AG09319 (cell line): ENCODE measurements around the gene SGSH.

Experiments used
- DNase-seq: peaks from one replicate; pipeline ENCODE4 v3.0.0-alpha.2; 2010; ENCODE audit warnings: low read depth; ENCODE audit errors: extremely low read depth
- TF ChIP-seq, protein P1 (sequence below): IDR thresholded peaks from 2 replicates; pipeline ENCODE4 v1.5.1; 2011; ENCODE audit warnings: low read depth, mild to moderate bottlenecking, inconsistent platforms, low read length, moderate library complexity

The SGSH gene

DNA sequence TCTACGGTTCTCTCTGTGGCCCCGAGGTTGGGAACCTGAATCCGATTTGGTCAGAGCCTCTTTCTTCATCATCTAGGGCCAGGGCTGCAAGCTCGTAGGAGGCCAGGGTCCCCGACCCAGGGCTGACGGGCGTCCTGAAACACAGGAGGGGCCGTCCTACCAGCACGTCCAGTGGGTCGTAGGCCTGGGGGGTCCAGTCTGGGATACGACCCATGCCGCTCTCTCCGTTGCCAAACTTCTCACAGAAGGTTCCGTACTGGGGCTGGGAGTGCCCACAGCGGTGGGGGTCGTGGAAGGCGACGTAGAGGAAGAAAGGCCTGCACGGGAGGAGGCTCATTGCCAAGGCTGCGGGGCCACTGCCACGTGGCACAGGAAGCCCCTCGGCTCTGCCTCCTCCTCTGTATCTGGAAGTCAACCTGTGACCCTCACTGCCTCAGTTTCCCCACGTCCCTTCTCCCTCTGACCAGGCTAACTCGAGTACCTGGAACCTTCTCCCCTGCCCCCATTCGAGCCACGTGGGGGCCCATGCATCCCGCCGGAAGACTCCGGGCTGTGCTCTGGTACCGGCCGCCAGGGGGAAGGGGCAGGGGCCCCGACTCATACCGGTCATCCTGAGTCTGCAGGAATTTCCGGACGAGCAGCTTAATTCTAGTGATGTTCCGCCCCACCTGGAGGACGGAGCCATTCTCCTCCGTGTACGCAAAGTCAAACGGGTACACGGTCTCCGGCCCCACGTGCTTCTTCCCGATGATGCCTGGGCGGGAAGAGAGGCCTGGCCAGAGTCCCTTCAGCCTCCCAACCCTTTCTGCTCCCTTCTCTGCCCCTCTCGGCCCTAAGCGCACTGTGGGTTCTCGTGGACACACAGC is 5.9 kb downstream of the SGSH start:
- TF ChIP-seq, protein P1, sequence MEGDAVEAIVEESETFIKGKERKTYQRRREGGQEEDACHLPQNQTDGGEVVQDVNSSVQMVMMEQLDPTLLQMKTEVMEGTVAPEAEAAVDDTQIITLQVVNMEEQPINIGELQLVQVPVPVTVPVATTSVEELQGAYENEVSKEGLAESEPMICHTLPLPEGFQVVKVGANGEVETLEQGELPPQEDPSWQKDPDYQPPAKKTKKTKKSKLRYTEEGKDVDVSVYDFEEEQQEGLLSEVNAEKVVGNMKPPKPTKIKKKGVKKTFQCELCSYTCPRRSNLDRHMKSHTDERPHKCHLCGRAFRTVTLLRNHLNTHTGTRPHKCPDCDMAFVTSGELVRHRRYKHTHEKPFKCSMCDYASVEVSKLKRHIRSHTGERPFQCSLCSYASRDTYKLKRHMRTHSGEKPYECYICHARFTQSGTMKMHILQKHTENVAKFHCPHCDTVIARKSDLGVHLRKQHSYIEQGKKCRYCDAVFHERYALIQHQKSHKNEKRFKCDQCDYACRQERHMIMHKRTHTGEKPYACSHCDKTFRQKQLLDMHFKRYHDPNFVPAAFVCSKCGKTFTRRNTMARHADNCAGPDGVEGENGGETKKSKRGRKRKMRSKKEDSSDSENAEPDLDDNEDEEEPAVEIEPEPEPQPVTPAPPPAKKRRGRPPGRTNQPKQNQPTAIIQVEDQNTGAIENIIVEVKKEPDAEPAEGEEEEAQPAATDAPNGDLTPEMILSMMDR: no peak
- DNase-seq: no peak

DNA sequence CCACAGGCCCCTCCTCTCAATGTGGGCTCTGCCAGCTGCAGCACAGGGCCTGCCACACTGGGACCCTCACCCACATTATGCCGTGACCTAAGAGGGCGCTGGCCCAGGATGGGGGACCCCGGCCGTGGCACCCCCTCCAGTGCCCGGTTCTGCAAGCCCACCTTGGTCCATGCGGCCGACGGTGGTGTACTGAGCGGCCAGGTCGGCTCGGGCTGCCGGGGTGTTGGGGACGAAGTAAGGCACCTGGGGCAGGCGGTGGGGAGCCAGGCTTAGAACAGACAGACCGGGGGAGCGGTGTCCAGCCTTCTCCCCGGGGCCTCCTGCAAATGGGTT is 6.5 kb downstream of the SGSH start:
- TF ChIP-seq, protein P1: no peak
- no peak for DNase-seq

DNA sequence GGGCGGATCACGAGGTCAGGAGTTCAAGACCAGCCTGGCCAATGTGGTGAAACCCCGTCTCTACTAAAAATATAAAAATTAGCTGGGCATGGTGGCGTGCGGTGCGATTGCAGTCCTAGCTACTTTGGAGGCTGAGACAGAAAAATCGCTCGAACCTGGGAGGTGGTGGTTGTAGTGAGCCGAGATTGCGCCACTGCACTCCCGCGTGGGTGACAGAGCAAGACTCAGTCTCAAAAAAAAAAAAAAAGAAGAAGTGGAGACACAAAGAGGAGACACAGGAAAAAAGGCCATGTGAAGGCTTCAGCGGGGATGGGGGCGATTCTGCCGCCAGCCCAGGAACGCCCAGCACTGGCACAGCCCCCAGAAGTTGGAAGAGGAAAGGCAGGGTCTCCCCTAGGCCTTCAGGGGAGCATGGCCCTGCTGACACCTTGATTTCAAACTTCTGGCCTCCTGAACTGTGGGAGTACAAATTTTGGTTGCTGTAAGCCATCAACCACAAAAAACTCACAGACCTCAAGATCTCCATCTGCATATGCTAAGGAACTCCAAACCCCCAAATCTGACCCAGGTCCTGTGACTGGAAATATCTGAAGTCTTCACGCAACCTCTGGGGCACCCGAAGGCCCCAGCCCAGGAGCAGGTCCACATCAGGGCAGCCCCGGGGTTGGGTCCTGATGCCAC is 7.0 kb downstream of the SGSH start:
- TF ChIP-seq, protein P1: no peak
- DNase-seq: no peak

DNA sequence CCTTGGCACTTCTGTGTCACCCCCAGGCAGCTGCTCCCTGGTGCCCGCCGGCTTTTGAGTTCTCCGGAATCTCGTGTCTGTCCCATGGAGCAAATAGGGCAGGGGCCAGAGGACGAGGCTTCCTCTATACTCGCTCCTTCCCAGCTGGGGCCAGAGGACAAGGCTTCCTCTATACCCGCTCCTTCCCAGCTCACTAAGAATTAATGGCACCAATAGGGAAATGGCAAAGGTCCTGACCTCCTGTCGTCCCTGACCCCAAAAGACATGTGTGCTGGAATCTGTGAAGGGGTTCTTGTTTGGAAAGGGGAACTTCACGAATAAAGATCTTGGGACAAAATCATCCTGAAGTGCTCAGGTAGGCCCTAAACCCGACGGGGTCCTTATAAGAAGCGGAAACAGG is 7.6 kb downstream of the SGSH start:
- TF ChIP-seq, protein P1: no peak
- DNase-seq: no peak

DNA sequence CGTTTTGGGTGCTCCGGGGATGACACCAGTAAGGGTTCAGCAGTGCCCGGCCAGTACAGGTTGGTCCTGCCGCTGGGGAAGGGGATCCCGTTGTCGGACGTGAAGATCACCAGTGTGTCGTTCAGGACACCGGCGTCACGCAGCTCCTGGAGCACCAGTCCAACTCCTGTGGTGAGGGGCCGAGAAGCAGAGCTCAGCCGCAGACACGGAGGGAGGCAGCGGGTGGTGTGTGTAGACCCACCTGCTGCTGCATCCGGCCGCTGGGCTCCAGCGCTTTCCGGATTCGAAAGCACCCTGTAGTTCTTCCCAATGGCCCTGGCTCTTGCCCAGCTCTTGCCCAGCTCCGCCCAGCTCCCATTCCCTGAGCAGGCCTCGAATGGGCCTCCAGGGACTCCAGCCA is 8.0 kb downstream of the SGSH start:
- TF ChIP-seq, protein P1: no peak
- DNase-seq: no peak

DNA sequence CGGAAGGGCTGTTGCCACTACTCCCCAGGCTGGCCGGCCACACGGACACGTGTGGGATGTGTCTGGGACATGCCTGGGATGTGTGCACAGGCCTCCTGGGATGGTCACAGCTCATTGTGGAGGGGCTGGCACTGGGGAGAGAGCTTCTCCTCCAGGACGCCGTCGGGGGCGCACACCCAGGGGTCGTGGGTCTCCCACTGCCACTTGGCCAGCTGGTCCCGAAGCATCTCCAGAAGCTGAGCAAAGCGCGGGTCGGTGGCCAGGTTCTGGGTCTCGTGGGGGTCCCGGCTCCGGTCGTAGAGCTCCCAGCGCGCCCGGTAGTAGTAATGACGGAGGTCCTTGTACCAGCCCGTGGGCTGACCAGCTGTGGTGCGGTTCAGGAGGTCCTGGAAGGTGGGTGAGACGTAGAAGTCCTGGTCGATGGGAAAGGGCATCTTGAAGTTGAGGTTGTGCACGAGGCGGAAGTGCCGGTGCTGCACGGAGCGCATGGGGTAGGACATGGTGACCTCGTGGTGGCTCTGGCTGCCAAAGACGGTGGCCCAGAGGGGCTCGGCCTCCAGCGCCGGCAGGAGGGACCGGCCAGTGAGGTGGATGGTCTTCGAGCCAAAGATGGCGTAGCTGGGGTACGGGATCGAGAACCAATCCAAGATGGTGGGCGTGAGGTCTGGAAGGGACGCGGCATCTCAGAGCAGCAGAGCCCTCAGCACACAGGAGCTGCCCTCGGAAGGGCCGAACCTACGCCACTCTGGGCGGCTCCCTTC is 9.6 kb downstream of the SGSH start:
- no peak for DNase-seq
- TF ChIP-seq, protein P1: no peak

DNA sequence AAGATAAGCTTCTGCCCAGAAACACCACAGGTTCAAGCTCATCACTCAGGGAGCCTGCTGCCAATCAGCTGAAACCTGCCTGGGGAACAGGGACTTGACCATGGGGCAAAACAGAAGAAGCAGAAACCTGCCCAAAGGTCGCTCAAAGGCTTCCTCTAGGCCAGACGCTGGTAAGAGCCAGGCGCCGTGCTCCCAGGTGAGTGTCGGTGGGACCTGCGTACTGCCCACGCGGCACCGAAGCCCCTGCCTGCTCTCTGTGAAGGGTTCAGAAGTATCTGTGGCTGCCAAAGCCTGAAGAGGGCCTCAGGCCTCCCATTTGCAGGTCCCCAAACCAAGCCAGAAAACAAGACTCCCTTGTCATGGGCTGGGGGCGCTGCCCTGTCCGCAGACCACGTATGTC is 10.4 kb downstream of the SGSH start:
- TF ChIP-seq, protein P1: no peak
- DNase-seq: no peak
